Psoas muscle (tissue), 8 donors: Measurements from ENCODE around the gene YJU2. TPM values are rescaled to one million over a fixed set of nuclear protein-coding genes. Genes with fewer than 3 reads are reported as not detected.

Source experiments
- ATAC-seq, 4 donors: fragments of 200-7000 bp; cut with Tn5 transposase; one replicate each; pipeline ENCODE4 v1.9.1; 2020; ENCODE audit warnings: moderate library complexity in 3 of 4, mild to moderate bottlenecking in 2 of 4
- DNase-seq, 2 donors: peaks; one replicate each; pipeline ENCODE4 v3.0.0-alpha.2; 2020
- H3K27ac ChIP-seq: fragments of 200-600 bp; one replicate; pipeline ENCODE4 v1.8.0; 2022
- H3K27me3 ChIP-seq, 3 donors: fragments of 200-600 bp in 1 of 3; one replicate each; pipeline versions ENCODE4 v1.6.1 to v1.8.0; 2013 to 2022; ENCODE audit warnings: low read length in 2 of 3, mild to moderate bottlenecking in 2 of 3, moderate library complexity in 1 of 3; ENCODE audit not compliant: insufficient read depth in 3 of 3
- H3K36me3 ChIP-seq, 2 donors: fragments of 200-600 bp in 1 of 2; one replicate each; pipeline versions ENCODE4 v1.6.1 to v1.8.0; 2013 to 2022; ENCODE audit warnings: low read depth in 1 of 2, mild to moderate bottlenecking in 1 of 2, moderate library complexity in 1 of 2; ENCODE audit not compliant: insufficient read depth in 1 of 2
- H3K4me1 ChIP-seq: fragments of 200-600 bp; one replicate; pipeline ENCODE4 v1.8.0; 2022
- H3K4me3 ChIP-seq: fragments of 200-600 bp; one replicate; pipeline ENCODE4 v1.8.0; 2022; ENCODE audit warnings: mild to moderate bottlenecking
- H3K9me3 ChIP-seq: fragments of 200-600 bp; one replicate; pipeline ENCODE4 v1.8.0; 2022
- WGBS, 3 donors: extraction: QIAGEN DNeasy Blood & Tissue Kit; methylation state at CpG; one replicate each; pipeline versions ENCODE4 v1.1.6 to v1.1.7; 2013; 5-methylcytosine and 5-hydroxymethylcytosine counted together
- intact Hi-C, 2 donors: fragments of 100-400 bp; cut with DNase I; formaldehyde crosslinking; loops; one replicate each; pipeline versions ENCODE4 v1.11.0 to v1.14.2; 2022
- polyA plus RNA-seq, 3 donors: library from polyadenylated mRNA; stranded (reverse); fragments of 200-250 nt; gene quantifications; one replicate each; pipeline ENCODE4 v1.2.3, GENCODE V29; 2013
- total RNA-seq, 4 donors: library from RNA; stranded (reverse); fragmentation: NEBNext Ultra II Directional in 2 of 4; extraction: Animal tissue kit (Norgen Biotek cat#: 25700) in 2 of 4; gene quantifications; one replicate each; pipeline versions ENCODE4 v1.2.1 to v1.2.4, GENCODE V29; 2021 to 2023
- TF ChIP-seq, protein P1 (sequence below): fragments of 200-600 bp; IDR thresholded peaks from one replicate; pipeline ENCODE4 v1.8.0; 2022; ENCODE audit warnings: antibody characterized with exemption
- donor health status: healthy with polysubstance abuse.
- donor health status: DM: no; HTN: no; CAD: no; lungs with moderate emphysema.
- donor health status: Bipolar disorder and iron deficiency.
- donor health status: healthy.
- donor health status: DM: yes; HTN: yes; CAD: no.
- donor health status: DM: no; HTN: no; CAD: no.
- donor health status: DM: no; HTN: no; CAD: no.
- donor health status: DM: yes; HTN: yes; CAD: no.

The YJU2 gene
- total and polyA plus RNA-seq, 7 donors: 11.7 to 39.9 (median 17.7) TPM

DNA sequence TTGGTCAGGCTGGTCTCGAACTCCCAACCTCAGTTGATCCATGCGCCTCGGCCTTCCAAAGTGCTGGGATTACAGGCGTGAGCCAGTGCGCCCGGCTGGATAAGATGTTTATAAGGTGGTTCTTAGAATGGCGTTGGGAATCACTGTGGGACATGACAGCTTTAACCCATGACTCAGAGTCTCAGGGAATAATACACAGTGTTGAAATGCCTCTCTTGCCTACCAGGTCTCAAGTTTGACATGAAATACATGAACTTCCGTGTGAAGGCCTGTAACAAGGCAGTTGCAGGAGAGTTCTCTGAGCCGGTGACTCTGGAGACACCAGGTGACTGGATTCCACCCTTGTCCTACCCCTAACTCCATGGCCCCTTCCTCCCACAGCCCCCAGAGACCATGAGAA lies 70.1 kb downstream of the YJU2 start:
- intact Hi-C loops: no loop called here
- DNase-seq (no peak), ATAC-seq (no peak)
- H3K4me3 ChIP-seq: no peak overlapping the region
- H3K27me3 ChIP-seq: no peaks in the 10 kb centered on the region
- TF ChIP-seq, protein P1, sequence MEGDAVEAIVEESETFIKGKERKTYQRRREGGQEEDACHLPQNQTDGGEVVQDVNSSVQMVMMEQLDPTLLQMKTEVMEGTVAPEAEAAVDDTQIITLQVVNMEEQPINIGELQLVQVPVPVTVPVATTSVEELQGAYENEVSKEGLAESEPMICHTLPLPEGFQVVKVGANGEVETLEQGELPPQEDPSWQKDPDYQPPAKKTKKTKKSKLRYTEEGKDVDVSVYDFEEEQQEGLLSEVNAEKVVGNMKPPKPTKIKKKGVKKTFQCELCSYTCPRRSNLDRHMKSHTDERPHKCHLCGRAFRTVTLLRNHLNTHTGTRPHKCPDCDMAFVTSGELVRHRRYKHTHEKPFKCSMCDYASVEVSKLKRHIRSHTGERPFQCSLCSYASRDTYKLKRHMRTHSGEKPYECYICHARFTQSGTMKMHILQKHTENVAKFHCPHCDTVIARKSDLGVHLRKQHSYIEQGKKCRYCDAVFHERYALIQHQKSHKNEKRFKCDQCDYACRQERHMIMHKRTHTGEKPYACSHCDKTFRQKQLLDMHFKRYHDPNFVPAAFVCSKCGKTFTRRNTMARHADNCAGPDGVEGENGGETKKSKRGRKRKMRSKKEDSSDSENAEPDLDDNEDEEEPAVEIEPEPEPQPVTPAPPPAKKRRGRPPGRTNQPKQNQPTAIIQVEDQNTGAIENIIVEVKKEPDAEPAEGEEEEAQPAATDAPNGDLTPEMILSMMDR: no peak
- no peaks in the 10 kb centered on the region for H3K4me1 ChIP-seq
- H3K9me3 ChIP-seq: no peaks in the 10 kb centered on the region
- H3K36me3 ChIP-seq: no peaks in the 10 kb centered on the region
- 86 to 92% (median 87%) methylated on average over 9 of the region's 9 CpGs for WGBS, 3 donors
- H3K27ac ChIP-seq: no peak overlapping the region

GRCh38 chr19:4318460-4318859 lies 71.6 kb downstream of the YJU2 start:
- intact Hi-C loops: no loop called here
- WGBS, 3 donors: 91 to 96% (median 96%) methylated on average over 7 of the region's 7 CpGs
- no peaks in the 10 kb centered on the region for H3K4me1 ChIP-seq

More at GRCh38 chr19:4318460-4318859, 71.6 kb downstream of the YJU2 start:
- DNase-seq (no peak), ATAC-seq (no peak)
- H3K27ac ChIP-seq: no peak overlapping the region
- TF ChIP-seq, protein P1: no peak
- no peaks in the 10 kb centered on the region for H3K9me3 ChIP-seq
- no peaks in the 10 kb centered on the region for H3K36me3 ChIP-seq
- no peaks in the 10 kb centered on the region for H3K27me3 ChIP-seq
- H3K4me3 ChIP-seq: no peak overlapping the region

Other genes starting within 250 kb of the YJU2 start
- 10 to 100 TPM; 14.6 to 27.2 (median 17.0) TPM for gene PIAS4, start 239.3 kb upstream of the YJU2 start, total RNA-seq
- 10 to 100 TPM; 12.7 to 21.8 (median 14.6) TPM for gene PIAS4, start 239.3 kb upstream of the YJU2 start, polyA plus RNA-seq
- gene ZBTB7A, start 180.2 kb upstream of the YJU2 start, total RNA-seq: 10 to 100 TPM; 25.7 to 55.9 (median 45.7) TPM
- gene ZBTB7A, start 180.2 kb upstream of the YJU2 start, polyA plus RNA-seq: 10 to 100 TPM; 18.5 to 20.3 (median 20.0) TPM
- 100 to 1,000 TPM; 136 to 192 (median 151) TPM for gene MAP2K2, start 123.0 kb upstream of the YJU2 start, total RNA-seq
- 100 to 1,000 TPM; 189 to 290 (median 207) TPM for gene MAP2K2, start 123.0 kb upstream of the YJU2 start, polyA plus RNA-seq
- gene CREB3L3, start 93.4 kb upstream of the YJU2 start, total RNA-seq: not detected
- under 1 TPM in 2 of 3 donors, not detected in 1; 0.04 to 0.22 TPM for gene CREB3L3, start 93.4 kb upstream of the YJU2 start, polyA plus RNA-seq
- gene SIRT6, start 64.5 kb upstream of the YJU2 start, total RNA-seq: 10 to 100 TPM in 3 of 4 donors, 1 to 10 TPM in 1; 8.4 to 13.1 (median 11.4) TPM
- gene SIRT6, start 64.5 kb upstream of the YJU2 start, polyA plus RNA-seq: 10 to 100 TPM; 15.0 to 23.5 (median 22.9) TPM
- 1 to 10 TPM in 2 of 4 donors, under 1 TPM in 2; 0.36 to 2.7 (median 0.84) TPM for gene ANKRD24, start 64.4 kb upstream of the YJU2 start, total RNA-seq
- under 1 TPM; 0.34 to 0.74 (median 0.41) TPM for gene ANKRD24, start 64.4 kb upstream of the YJU2 start, polyA plus RNA-seq
- gene EBI3, start 17.6 kb upstream of the YJU2 start, total RNA-seq: under 1 TPM; 0.48 to 0.64 (median 0.58) TPM
- under 1 TPM; 0.19 to 0.77 (median 0.27) TPM for gene EBI3, start 17.6 kb upstream of the YJU2 start, polyA plus RNA-seq
- gene SHD, start 32.2 kb downstream of the YJU2 start, total RNA-seq: 1 to 10 TPM in 1 of 4 donors, under 1 TPM in 2, not detected in 1; 0.42 to 1.6 (median 0.61) TPM
- 1 to 10 TPM in 1 of 3 donors, under 1 TPM in 2; 0.04 to 2.1 (median 0.08) TPM for gene SHD, start 32.2 kb downstream of the YJU2 start, polyA plus RNA-seq
- gene TMIGD2, start 55.3 kb downstream of the YJU2 start, total RNA-seq: under 1 TPM in 1 of 4 donors, not detected in 3; 0.20 TPM
- under 1 TPM in 2 of 3 donors, not detected in 1; 0.10 to 0.18 TPM for gene TMIGD2, start 55.3 kb downstream of the YJU2 start, polyA plus RNA-seq
- not detected for gene FSD1, start 57.5 kb downstream of the YJU2 start, total RNA-seq
- gene FSD1, start 57.5 kb downstream of the YJU2 start, polyA plus RNA-seq: under 1 TPM in 1 of 3 donors, not detected in 2; 0.08 TPM
- 1 to 10 TPM in 2 of 4 donors, under 1 TPM in 2; 0.60 to 3.7 (median 1.2) TPM for gene STAP2, start 91.7 kb downstream of the YJU2 start, total RNA-seq
- 1 to 10 TPM in 1 of 3 donors, under 1 TPM in 2; 0.31 to 1.2 (median 0.53) TPM for gene STAP2, start 91.7 kb downstream of the YJU2 start, polyA plus RNA-seq
- gene MPND, start 96.5 kb downstream of the YJU2 start, total RNA-seq: 10 to 100 TPM; 10.3 to 16.4 (median 13.2) TPM
- gene MPND, start 96.5 kb downstream of the YJU2 start, polyA plus RNA-seq: 10 to 100 TPM in 1 of 3 donors, 1 to 10 TPM in 2; 7.4 to 12.4 (median 9.7) TPM
- gene SH3GL1, start 153.5 kb downstream of the YJU2 start, total RNA-seq: 10 to 100 TPM; 16.0 to 26.6 (median 21.6) TPM
- 10 to 100 TPM; 18.2 to 85.6 (median 27.1) TPM for gene SH3GL1, start 153.5 kb downstream of the YJU2 start, polyA plus RNA-seq
- gene CHAF1A, start 155.6 kb downstream of the YJU2 start, total RNA-seq: 10 to 100 TPM in 1 of 4 donors, 1 to 10 TPM in 3; 5.6 to 10.3 (median 7.7) TPM
- 10 to 100 TPM in 1 of 3 donors, 1 to 10 TPM in 2; 5.9 to 12.8 (median 6.4) TPM for gene CHAF1A, start 155.6 kb downstream of the YJU2 start, polyA plus RNA-seq
- gene UBXN6, start 210.7 kb downstream of the YJU2 start, total RNA-seq: 100 to 1,000 TPM; 120 to 170 (median 132) TPM
- gene UBXN6, start 210.7 kb downstream of the YJU2 start, polyA plus RNA-seq: 100 to 1,000 TPM; 110 to 274 (median 191) TPM
- 10 to 100 TPM; 32.3 to 47.7 (median 39.5) TPM for gene HDGFL2, start 225.2 kb downstream of the YJU2 start, total RNA-seq
- 10 to 100 TPM; 33.4 to 56.4 (median 51.3) TPM for gene HDGFL2, start 225.2 kb downstream of the YJU2 start, polyA plus RNA-seq